ENCODE measurements around the gene DSC1.
A peak's percentile ranks its signal among the peaks of the same experiment; 100 is the strongest.
"Not testable (repeated sequence)": the region's sequence is repeated elsewhere in the genome, so short reads cannot be mapped to it uniquely, and the experiment has no call there.

DSC1 gene

DNA sequence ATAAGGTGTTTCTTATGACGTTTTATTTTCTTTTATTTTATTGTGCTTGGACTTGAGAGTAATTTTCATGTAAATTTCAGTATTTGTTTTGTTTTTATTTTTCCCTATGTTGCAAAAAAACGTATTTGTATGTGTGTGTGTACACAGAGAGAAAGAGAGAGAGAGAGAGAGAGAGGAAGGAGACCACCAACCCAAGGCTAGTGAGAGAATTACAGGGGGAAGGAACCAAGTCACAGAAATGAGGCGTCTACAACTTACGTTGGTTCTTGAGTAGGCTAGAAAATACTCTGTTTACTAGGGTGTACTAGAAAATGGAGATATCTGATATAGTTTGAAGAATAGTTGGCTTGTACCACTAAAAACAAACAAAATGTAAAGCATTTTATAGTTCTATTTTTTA is 7.7 kb upstream of the DSC1 start:
- DNase-seq, result no peak

DNA sequence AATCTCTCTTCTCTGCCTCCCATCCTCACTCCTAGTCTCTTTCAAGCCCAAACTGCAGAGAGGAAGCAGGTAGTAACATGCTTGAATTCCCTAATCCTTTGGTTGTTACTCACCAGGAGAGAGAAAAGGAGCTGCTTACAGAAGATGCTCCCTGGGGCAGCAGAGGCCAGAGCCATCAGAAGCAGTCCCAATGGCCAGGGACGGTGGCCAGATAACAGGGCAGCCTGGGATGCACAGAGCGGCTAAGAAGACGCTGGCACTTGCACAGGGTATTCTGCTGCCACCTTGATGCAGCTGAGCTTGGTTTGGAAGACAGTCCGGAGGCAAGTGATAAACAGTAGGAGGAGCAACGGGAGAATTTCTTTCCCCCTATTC is 250 bp downstream of the DSC1 start:
- DNase-seq, result no peak

DNA sequence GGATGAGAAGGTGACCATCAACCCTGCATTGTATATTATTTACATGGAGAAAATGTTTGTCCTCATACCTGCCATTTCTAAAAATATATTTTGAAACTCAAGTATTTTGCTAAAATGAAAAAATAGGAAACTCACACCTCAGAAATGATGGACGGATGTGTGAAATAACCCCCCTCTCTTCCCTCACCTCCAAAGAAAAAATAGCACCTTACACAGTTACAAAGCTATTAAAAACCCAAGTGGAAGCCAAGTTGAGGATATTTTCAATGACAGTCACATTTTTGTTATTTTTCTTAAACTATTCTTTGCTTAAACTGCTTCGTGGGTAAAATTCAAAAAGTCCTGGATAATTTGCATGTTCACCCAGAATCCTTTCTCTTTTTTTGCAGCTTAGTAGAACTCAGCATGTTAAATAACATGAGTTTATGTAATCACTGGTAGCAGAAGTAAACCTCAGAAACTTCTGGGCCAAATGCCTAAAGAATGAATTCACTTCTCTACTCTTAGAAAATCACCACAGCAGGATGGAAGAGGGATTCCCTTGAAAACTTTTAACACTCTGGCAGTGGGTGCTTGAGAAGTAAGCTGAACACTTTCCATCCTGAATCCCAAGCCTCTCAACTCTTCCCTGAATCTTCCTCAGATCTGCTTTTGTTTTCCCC is 768 bp downstream of the DSC1 start:
- no peak for DNase-seq

DNA sequence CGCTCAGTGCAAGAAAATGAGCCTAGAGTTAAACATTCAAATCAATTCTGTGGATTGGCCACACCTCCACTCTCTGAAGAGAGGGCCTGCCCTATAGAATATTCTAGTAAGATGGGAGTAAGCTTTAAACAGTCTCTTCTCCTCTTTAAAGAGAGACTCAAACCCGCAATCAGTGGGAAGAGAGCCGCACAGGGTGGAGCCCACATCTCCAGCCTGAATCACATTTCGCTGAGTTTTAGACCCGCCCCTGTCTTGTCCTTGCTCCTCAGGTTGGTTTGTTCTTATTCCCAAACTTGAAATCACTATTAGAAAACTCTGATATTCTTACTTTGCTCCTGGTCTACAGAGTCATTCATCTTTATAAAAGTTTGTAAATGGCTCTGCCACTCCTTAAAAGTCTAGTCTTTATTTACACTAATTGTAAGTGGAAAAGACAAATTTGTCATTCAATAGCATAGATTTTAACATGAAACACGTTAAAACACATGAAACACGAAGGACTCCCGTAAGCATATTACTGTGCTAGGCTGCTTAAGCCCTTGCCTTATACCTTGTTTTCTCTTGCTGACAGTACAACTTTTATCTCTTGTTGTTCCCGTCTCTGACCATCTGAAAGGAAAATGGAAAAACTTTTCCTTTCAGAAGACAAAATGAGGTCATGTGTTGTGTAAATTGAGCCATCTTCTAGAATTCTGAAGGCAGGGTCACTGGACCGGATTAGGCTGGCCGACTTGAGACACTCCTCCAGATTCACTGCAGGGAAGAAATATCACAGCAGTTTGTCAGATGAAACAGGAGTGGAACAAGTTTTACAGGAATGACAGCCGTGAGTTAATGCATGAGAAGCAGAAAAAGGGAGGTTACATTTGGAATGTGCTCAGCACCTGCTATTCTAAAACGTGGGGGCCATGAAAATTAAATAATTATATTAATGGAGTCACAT is 5.6 kb downstream of the DSC1 start:
- no peak for DNase-seq

DNA sequence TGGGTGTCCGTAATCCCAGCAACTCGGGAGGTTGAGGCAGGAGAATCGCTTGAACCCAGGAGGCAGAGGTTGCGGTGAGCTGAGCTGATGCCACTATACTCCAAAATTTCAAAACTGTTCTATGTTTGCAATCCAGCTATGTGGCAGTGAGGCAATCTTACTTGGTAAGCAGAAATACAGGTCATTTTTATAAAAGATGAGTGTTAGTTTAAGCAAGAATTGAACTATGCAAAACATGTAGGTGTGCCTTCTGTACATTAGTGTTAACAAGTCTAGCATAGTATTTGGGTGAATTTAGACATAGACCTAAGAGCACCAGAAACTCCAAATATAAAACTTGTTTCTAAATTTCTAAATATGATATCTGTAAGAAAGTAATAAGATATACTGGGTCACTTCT is 7.2 kb downstream of the DSC1 start:
- no peak for DNase-seq

DNA sequence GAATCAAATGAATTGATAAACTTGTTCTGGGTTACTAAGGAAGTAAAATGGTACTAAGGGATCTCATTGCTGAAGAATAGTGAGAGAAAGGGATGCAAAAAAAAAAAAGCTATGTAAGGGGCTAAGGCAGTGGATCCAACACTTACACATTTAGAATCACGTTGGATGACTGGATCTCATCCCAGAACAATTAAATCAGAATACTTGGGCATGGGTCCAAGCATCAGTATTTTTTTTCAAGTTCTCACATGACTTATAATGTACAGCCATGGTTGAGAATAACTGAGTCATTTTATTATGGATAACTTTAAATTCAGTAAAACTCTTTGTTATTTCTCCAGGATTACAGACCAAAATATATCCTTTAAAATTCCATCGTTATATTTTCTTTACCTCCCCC is 8.5 kb downstream of the DSC1 start:
- peak; percentile 15 for DNase-seq

DNA sequence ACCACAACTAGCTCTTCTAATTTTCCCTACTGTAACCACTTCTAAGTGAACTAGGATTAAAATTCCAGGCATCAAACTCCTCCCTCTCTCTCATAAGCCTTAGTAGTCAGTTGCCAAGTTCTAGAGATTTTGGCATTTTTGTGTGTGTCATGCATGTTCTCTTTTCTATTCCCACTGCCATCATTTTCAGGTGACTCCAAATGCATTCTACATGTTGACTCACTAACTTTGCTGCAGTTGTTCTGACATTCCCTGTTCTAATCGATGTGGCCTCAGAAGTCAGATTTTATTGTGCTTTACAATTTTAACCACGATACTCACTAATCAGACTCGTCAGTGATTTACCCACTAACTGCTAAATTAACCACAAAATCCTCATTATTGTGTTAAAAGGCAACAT is 13.3 kb downstream of the DSC1 start:
- no peak for DNase-seq

DNA sequence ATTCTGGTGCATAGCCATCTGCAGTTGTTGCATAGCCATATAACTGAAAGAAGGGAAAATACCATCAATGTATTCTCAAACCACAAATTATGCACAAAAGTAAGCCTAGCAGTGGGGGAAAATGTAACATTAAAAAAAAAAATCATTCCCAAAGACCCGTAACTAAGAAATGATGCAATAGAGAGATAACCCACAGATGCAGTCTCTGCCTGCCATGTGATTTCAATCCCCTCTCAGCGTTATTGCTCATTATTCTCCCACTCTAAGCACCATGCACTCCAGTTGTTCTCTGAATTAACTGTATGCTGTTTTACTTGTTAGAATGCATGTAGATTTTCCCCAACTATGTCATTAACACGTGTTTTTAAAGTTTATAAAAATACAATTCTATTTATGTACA is 14.1 kb downstream of the DSC1 start:
- no peak for DNase-seq

DNA sequence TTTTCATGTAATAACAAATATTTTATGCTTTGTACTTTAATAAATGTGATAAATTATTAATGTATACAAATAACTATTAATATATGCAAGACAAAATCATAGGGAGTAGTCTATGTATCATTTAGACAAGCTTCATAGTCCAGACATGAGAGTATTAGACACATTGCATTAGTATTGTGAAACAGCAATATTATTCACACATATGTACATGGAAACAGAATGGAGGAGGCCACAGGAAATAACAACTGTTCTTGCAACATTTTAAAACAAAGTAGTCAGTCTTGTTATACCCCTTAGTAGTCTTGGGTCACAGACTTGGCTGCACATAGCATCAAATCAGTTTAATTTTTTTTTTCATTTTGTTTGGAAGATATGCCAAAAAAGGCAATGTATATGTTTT is 15.8 kb downstream of the DSC1 start:
- no peak for DNase-seq

DNA sequence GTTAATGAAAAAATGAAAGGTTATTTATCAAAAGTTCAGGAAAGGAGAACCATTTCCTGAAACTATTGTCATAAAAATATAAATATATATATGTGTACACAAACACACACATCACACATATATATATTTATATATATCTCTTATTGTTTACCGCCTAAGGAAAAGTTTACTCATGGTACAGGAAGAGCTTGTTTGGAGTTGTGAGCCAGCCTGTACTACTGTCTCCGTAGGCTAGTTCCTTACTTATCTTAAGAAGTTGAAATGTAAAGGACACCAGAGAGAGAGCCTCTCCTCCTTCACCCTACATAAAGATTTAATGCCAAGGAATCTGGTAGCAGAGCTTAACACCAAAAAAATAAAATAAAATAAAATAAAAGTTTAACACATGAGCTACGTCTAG is 19.6 kb downstream of the DSC1 start:
- DNase-seq, result no peak

DNA sequence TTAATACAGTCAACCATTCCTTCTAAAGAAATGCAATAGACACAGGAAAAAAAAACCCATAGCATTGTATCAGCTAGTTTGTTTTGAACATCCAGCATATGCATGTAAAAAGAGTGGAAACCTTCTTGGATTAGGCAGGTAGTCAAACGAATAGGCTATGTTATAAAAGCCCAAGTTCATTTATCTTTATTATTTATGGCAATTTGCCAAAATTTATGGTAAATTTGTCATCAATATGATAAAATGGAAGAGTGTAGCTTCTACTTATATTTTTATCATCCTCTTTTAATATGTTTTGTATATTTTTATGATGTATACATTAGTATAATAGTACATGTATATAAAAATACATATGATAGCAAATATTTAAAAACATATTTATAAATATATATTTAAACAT is 23.9 kb downstream of the DSC1 start:
- no peak for DNase-seq

DNA sequence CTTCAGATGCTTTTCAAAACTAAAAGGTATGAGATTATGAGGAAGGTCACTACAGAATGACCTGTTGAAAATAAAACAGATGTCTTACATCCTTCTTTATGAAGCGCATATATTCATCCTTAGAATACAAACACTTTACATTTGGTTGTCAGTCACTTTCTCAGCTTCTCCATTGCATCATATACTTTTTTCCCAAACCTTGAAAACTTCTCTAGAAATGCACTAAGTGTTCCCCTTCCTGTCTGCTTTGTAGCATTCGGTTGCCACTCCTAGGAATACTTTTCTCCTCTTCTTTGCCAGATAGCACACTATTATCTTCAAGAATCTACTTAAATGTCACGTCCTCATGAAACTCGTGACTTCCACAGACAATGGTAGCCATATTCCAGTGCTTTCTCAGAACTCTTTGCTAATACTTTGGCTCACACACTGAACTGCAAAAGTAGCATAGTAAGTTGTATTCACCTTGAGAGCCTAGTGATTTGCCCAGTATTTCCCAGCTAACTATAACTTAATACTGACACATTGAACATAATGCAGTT is 27.6 kb downstream of the DSC1 start:
- no peak for DNase-seq

DNA sequence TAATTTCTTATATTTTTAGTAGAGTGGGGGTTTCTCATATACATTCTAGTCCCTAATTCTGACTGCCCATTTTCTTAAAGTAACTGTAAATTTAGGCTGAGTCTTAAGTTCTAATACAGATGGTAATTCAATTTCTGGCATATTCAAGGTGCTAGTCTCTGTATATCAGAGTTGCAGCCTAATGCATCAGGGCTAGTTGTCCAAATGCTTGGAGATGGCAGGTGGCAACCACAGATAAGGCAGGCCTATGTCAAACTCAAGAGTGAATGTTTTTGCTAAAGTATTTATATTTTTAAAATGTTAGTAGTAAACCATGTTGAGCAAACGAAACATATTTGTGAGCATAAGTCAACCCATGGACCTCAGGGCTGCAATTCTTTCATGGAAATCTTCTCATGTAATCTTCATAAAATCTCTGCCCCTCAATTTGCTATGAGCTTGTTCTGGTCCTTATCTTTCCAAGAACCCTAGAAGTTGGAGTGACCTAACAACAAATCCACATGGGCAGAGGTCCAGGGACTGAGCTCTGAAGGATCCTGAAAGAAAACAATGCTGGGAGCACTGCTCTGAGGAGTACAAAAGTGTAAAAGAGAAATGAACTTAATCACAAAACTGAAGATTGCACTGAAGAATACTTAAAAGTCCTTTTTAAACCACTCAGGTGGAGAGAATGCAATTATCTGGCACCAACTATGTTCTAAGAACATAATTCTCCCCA is 33.1 kb downstream of the DSC1 start:
- no peak for DNase-seq

DNA sequence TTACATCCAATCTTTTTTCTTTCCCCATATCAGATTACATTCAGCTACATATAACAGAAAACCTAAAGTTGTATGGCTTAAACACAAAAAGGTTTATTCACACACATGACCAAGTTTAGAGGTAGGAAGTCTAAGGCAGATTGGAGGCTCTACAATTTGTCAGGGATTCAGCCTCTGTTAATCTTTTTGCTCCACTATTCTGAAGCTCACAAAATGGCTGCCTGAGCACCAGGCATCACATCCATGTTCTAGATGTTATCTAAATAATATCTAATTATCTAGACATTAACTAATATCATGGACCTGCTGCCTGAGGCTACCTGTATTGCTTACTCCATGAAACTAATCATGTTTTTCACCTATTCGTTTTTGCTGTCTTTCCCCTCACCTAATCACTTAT is 36.8 kb downstream of the DSC1 start:
- no peak for DNase-seq

DNA sequence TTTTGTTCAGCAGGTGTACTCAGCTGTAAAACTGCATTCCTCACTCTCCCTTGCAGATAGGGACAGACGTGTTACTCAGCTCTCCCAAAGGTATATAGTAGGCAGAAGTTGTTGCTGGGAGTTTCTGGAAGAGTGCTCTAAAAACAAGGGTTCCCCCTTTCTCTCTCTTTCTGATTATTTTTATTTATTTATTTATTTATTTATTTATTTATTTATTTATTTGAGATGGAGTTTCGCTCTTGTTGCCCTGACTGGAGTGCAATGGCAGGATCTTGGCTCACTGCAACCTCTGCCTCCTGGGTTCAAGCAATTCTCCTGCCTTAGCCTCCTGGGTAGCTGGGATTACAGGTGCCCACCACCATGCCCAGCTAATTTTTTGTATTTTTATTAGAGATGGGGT is 39.5 kb downstream of the DSC1 start:
- not testable (repeated sequence) for DNase-seq

DNA sequence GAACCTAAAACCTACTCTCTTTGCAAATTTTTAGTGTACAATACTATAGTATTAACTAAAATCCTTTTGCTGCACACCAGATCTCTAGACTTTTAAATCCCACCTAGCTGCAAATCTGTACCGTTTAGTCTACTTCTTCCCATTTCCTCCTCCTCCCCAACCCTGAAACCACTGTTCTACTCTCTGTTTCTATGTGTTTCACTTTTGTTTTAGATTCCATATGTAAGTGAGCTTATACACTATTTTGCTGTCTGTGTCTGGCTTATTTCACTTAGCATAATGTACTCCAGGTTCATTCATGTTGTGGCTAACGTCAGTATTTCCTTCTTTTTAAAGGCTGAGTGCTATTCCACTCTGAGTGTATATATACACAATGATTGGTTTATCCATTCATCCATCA is 42.1 kb downstream of the DSC1 start:
- DNase-seq, result no peak

DNA sequence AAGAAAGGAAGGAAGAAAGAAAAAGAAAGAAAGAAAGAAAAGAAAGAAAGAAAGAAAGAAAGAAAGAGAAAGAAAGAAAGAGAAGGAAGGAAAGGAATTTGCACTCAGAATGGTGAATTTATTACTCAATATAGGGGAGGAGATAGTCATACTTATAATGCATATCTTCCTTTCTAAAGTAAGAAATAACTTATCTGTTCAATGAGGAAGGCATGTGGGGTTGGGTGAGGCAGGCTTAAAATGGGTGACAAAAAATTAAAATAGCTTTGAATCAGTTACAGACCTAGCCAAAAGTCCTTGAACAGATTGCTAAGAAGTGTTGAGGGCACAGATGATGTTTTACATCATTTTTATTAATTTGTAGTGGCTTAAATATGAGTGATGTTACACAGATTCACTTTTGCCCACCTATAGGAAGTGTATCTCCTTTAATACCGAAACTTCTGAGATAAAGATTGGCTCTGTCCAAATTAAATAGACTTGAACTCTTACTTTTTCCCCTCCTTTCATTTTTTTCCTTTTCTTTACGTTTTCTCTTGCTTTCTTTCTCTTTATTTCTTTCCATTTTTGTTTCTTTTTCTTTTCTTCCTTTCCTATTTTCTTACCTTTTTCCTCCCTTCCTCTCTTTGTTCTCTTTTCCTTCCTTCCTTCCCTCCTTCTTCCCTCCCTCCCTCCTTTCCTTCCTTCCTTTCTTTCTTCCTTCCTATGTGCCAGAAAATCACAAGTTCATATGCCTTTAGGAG is 45.6 kb downstream of the DSC1 start:
- DNase-seq, result no peak

DNA sequence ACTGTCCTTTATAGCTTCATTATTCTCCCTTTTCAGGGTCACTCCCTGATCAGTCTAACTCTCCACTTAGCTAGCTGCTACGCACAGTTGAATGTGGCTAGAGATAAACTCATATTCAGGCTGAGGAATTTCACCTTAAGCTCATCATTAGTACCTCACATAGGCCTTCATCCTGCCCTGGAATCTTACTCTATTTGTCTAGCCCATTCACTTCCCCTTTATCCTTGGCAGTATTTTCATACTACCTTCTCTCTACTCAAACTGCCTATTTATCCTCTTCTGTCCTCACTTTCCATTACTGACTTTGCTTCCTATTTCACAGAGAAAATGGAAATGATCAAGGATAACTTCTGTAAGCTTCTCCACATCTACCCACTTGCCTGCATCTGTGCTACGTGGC is 49.9 kb downstream of the DSC1 start:
- DNase-seq, result no peak

DNA sequence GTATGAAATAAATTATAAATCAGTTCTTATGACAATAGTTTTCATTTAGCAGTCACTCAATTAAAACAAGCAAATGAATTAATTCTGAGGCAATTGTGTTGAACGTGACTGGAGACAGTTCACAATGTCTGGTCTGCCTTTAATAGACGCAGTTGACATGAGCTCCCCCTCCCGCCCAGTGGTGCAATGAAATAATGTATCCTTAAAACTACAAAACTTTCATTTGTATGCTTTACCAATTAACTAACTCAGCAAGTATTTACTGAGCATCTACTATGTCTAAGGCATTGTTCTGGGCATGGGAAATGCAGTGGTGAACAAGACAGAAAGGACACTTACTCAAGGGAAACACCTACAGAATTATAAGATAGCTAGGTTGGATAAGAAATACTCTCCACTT is 56.9 kb downstream of the DSC1 start:
- DNase-seq, result no peak

DNA sequence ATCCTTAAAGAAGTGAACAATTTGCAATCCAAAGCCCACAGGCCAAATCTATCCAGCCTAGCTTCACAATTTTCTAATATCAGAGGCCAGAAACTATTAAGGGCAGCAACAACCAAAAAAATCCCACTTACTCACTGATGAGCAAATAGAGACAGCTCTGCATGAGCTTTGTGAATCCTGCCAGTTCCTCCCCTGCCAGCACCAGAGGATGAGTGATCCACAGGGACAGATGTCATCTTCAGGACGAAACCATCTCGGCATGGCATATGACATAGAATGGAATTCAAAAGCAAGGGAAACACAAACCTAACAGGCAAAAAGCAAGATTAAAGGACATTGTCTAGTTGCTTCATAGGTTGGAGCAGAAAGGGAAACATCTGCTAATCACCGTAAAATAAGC is 58.2 kb downstream of the DSC1 start:
- no peak for DNase-seq

DNA sequence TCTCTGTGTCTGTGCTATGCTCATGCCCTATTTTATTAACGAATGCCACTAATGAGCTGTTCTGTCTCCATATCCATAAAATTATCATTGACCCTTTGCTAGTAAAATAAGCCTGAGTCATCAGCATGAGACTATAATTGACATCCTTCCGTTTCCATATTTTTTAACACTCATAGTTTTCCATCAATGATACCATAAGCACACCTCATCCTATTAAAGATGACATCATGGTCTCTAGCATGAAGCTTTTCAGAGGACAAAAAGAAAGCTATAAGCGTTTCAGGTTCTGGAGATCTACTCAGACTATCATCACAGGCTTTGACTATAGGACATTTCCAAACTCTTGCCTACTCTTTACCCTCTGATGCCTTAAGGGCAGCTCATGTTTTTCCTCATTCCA is 59.2 kb downstream of the DSC1 start:
- DNase-seq, result no peak

DNA sequence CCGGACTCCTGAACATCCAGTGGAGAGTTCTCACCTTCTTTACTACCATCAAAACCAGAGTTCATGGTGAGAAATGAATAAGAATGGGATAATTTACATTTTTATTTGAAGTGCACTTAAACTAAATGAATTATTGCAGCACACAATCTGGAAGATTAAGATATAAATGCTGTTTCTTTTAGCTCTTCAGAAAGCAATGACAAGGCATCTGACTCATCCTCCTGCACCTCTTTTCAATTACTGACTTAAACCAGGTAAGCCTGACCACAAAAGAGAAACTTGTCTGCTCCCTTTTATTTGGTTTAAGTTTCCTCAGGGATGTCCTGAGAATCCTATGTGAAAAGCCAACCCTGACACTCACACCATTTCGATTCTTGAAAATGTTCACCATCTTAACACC is 59.7 kb downstream of the DSC1 start:
- no peak for DNase-seq

Measured in NCI-H1092 treated with DMSO at 0.1 percent for 48 hours (cell line).